GM10248 (cell line): ENCODE measurements around the gene TADA2A.

Experiments used
- CTCF ChIA-PET: fragments of 300-600 bp; sonication (Branson Sonifier 250); formaldehyde crosslinking; extraction: SDS; loops from one replicate; lab custom pipeline; 2021; ENCODE audit warnings: antibody characterized with exemption; lab: Yijun Ruan, JAX
- POLR2A ChIA-PET: fragments of 350-650 bp; sonication (Branson Sonifier 250); formaldehyde crosslinking; extraction: SDS; loops from one replicate; lab custom pipeline; 2020; ENCODE audit warnings: antibody characterized with exemption; lab: Yijun Ruan, JAX
- DNase-seq: peaks from one replicate; pipeline ENCODE4 v3.0.0; 2012; ENCODE audit errors: extremely low spot score
- TF ChIP-seq, protein P1 (sequence below): IDR thresholded peaks from 2 replicates; pipeline ENCODE4 v1.5.1; 2012; ENCODE audit warnings: mild to moderate bottlenecking, low read depth; ENCODE audit errors: extremely low read depth, missing control alignments, control extremely low read depth

TADA2A gene

DNA sequence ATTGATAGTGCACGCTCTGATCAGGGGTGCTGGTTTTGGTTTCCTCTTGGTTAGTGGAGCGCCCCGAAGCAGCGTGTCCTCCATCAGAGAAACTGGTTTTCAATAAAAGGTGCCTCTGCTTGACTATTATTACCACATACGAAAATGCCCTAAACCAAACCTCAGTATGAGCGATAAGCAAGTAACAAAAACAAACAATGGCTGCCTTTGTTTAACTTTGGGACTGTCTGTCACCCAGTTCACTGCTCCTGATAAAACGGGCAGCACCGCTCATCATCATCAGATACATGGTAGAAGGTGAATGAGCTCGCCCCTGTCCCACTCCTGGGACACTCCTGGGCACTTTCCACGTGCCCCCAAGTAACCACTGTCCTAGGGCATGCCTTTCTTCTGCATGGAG, 107.0 kb downstream of the TADA2A start:
- TF ChIP-seq, protein P1, sequence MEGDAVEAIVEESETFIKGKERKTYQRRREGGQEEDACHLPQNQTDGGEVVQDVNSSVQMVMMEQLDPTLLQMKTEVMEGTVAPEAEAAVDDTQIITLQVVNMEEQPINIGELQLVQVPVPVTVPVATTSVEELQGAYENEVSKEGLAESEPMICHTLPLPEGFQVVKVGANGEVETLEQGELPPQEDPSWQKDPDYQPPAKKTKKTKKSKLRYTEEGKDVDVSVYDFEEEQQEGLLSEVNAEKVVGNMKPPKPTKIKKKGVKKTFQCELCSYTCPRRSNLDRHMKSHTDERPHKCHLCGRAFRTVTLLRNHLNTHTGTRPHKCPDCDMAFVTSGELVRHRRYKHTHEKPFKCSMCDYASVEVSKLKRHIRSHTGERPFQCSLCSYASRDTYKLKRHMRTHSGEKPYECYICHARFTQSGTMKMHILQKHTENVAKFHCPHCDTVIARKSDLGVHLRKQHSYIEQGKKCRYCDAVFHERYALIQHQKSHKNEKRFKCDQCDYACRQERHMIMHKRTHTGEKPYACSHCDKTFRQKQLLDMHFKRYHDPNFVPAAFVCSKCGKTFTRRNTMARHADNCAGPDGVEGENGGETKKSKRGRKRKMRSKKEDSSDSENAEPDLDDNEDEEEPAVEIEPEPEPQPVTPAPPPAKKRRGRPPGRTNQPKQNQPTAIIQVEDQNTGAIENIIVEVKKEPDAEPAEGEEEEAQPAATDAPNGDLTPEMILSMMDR: no peak
- CTCF ChIA-PET: interaction anchor here (1.0 to 1.4 kb wide), 3 partner anchors 11 to 21 kb away, joined by 3 to 5 read pairs (median 4); no protein-coding TSS in a partner anchor
- POLR2A ChIA-PET: no interaction called here
- no peak for DNase-seq

DNA sequence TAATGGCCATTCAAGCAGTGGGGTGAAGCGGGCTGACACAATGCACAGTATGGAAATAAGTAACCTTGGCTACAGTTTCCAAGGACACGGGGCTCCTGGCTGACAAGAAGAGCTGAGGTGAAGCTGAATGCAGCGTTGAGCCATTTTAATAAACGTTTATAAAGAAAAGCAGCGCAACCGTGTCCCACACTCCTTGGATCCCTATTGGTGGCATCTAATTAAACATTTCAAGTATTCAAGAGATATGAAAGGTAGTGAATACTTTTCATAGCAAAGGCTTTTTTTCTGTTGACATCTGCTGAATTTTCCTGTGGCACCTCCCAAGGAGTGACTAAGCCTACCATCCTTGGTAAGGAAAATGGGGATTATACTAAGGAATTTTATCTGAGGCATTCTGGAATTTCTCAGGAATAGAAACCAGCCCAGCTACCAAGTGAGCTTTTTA, 109.5 kb downstream of the TADA2A start:
- CTCF ChIA-PET: interaction anchor here (0.8 to 1.6 kb wide), 2 partner anchors 9 to 24 kb away, joined by 3 to 6 read pairs; no protein-coding TSS in a partner anchor
- TF ChIP-seq, protein P1: no peak
- POLR2A ChIA-PET: no interaction called here
- DNase-seq: no peak

DNA sequence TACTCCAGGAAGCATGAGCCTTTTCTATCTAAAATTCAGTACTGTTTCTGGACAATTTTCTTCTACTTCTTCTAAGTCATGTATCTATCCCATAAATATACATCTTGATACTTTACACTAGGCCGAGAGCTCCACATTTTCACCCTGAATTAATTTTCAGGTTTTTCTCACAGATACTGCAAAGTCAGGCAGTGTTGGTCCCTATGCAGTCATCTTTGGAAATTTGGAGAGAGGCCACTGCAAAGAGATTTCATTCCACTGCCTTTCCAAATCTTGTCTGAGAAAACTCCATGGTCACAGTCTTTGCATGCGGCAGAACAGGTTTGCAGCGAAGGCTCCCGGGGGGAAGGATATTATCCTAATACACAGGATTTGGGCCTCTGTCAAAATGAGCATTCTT, 111.2 kb downstream of the TADA2A start:
- ChIA-PET POLR2A (no interaction called here), CTCF (interaction anchor here (0.9 kb wide), 1 partner anchor 11 kb away, joined by 3 read pairs; no protein-coding TSS in a partner anchor)
- DNase-seq: no peak
- TF ChIP-seq, protein P1: no peak

DNA sequence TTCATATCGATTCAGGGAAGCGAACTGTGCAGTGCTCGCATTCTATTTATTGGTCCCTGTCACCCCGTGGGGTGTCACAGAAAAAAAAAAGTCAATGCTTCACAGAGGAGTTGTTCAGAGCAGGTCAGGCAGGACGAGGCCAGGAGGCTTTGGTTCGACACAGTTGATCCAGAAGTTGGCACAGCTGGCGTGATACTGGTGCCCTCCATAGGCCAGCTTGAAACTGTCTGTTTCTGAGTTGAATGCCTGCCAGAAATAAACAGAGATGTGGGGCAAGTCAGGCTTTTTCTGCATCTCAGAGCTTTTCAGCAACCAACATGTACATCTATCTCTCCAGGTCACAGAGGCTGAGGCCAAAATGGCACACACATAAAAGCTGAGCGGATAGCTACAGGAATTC, 112.1 kb downstream of the TADA2A start:
- CTCF ChIA-PET: interaction anchor here (1.3 to 1.5 kb wide), 2 partner anchors 16 to 146 kb away, joined by 3 read pairs; no protein-coding TSS in a partner anchor
- TF ChIP-seq, protein P1: no peak
- no peak for DNase-seq
- POLR2A ChIA-PET: interaction anchor here (0.6 kb wide), 1 partner anchor 8 kb away, joined by 3 read pairs; no protein-coding TSS in a partner anchor

DNA sequence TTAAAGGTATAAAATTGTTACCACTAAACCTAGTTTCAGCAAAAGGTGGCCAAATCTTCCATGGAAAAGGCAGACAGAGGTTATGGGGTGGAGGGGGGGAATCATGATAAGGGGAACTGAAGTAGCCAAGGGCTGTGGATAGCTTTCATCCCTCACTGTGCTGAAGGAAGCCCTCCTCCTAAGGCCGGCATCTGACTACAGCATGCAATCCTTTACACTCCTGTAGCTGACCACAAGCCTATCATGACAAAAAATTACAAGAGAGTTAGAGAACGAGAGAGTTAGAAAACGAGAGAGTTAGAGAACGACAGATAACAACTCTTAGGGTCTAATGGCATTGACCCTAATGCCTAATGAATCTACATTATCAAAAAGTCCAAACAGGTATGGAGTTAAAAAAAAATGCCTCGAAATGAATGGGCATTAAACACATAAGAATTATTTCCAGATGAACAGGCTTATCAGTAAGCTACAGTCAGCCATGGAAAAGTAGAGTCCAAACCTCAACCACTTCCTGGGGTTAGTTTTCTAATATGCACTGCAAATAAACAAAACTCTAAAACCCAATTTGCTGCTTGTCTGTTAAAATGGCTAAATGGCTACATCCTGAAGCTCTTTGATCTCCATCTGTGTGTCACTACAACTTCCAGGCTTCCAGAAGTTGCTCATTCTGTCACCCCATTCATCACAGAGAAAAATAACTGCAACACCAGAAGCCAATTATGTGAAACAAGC, 112.7 kb downstream of the TADA2A start:
- TF ChIP-seq, protein P1: no peak
- DNase-seq: no peak
- ChIA-PET CTCF (interaction anchor here (0.8 to 1.5 kb wide), 3 partner anchors 8 to 146 kb away, joined by 3 read pairs; no protein-coding TSS in a partner anchor), POLR2A (interaction anchor here (0.6 kb wide), 1 partner anchor 8 kb away, joined by 3 read pairs; no protein-coding TSS in a partner anchor)

DNA sequence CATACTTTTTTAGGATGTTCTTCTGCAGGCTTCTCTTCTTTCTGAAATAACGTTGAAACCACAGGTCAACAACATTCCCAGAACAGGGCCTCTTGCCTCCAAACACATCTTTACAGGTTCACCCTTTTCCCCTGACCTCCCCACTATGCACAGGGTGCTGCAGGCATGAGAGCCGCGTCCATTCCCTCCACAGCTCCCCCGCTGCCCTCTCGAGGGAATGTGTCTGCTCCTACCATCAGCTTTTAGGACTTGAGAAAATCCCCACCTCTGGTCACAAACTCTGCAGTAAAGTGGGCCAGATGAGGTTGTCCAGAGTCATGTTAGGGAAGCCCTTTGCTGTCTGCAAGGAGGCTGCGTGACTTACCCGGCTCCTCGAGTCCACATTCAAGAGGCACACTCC, 113.5 kb downstream of the TADA2A start:
- ChIA-PET POLR2A (no interaction called here), CTCF (interaction anchor here (0.8 to 1.5 kb wide), 3 partner anchors 9 to 147 kb away, joined by 3 read pairs; no protein-coding TSS in a partner anchor)
- TF ChIP-seq, protein P1: no peak
- DNase-seq: no peak
